Neutrophil (primary cell): ENCODE data around the gene LARGE1.

ENCODE experiments used
- H3K27ac ChIP-seq: fragments of 200-600 bp; sonication (generic); 2 replicates; pipeline ENCODE4 v1.5.1; 2016; ENCODE audit warnings: mild to moderate bottlenecking, moderate library complexity
- H3K27me3 ChIP-seq: fragments of 200-600 bp; sonication (generic); 2 replicates; pipeline ENCODE4 v1.6.0; 2016; ENCODE audit warnings: mild to moderate bottlenecking
- H3K36me3 ChIP-seq: fragments of 200-600 bp; sonication (generic); 2 replicates; pipeline ENCODE4 v1.5.1; 2017
- H3K4me1 ChIP-seq, 2 experiments: fragments of 200-600 bp in 1 of 2; sonication (generic) in 1 of 2; 1 replicate in 1 of 2; 2 replicates in 1 of 2; pipeline versions ENCODE4 v1.5.1 to v1.6.1; 2013 to 2016; ENCODE audit warnings: low read depth in 1 of 2, low read length in 1 of 2, mild to moderate bottlenecking in 1 of 2, moderate library complexity in 1 of 2; ENCODE audit not compliant: control insufficient read depth in 1 of 2, insufficient read depth in 1 of 2
- H3K4me3 ChIP-seq, 2 experiments: fragments of 200-600 bp in 1 of 2; sonication (generic) in 1 of 2; 1 replicate in 1 of 2; 2 replicates in 1 of 2; pipeline ENCODE4 v1.5.1; 2013 to 2016; ENCODE audit warnings: low read depth in 1 of 2, low read length in 1 of 2, mild to moderate bottlenecking in 1 of 2, moderate library complexity in 1 of 2
- H3K9me3 ChIP-seq: fragments of 200-600 bp; sonication (generic); 2 replicates; pipeline ENCODE4 v1.5.1; 2016
- TF ChIP-seq, protein P1 (sequence below): fragments of 200-600 bp; sonication (generic); IDR thresholded peaks from 2 replicates; pipeline ENCODE4 v1.5.1; 2016; ENCODE audit warnings: antibody characterized with exemption

Gene LARGE1

DNA sequence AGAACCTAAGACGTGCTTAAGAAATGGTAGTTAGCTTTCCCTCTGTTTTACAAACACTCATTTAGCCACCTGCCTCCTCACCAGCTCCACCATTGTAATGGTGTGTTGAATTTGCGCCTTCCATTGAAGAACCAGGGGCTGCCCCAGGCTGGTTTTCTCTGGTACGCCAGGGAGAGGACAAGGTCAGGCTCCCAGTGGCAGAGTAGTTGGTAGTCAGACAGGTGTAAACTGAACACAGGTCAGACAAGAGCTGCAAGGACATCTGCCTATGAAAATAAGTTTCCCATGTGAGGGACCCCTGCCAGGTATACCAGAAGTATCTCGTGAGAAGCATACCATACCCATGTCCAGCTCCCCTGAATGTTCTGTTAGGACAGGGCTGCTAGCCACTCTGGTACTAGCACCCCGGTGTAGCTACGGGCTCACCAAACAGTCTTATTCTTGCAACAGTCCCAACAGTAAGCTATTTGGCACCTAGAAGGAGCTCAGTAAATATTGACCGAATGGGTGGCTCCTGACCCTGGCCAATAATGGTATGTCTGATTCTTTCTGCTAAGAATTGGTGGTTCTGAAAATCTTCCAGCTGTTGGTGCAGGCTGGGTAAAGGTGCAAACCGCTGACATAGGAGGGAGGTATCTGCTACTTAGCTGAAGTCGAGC lies 359.0 kb downstream of the LARGE1 start:
- no peaks in the 10 kb centered on the region for H3K4me1 ChIP-seq
- H3K9me3 ChIP-seq = no peaks in the 10 kb centered on the region
- H3K27me3 ChIP-seq = no peaks in the 10 kb centered on the region
- H3K4me3 ChIP-seq = no peak overlapping the region
- no peak overlapping the region for H3K27ac ChIP-seq
- H3K36me3 ChIP-seq = no peaks in the 10 kb centered on the region
- TF ChIP-seq, protein P1, sequence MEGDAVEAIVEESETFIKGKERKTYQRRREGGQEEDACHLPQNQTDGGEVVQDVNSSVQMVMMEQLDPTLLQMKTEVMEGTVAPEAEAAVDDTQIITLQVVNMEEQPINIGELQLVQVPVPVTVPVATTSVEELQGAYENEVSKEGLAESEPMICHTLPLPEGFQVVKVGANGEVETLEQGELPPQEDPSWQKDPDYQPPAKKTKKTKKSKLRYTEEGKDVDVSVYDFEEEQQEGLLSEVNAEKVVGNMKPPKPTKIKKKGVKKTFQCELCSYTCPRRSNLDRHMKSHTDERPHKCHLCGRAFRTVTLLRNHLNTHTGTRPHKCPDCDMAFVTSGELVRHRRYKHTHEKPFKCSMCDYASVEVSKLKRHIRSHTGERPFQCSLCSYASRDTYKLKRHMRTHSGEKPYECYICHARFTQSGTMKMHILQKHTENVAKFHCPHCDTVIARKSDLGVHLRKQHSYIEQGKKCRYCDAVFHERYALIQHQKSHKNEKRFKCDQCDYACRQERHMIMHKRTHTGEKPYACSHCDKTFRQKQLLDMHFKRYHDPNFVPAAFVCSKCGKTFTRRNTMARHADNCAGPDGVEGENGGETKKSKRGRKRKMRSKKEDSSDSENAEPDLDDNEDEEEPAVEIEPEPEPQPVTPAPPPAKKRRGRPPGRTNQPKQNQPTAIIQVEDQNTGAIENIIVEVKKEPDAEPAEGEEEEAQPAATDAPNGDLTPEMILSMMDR = no peak

DNA sequence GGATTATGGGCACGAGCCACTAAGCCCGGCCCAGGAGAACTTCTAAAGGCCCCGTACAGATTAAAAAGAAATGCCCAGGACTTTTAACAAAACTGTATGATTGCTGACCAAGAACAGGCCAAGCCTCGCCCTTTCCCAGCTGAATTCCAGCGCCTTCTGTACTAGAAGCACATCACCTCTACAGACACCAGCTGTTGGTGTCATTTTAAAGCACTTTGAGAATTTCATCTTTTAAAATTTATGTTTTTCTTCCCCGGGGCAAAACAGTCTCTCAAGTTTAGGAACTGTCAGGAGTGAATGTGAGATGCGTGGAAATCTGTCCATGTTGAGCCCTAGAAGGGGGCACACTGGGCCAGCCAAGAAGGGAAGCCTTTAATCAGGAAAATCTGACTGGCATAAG lies 362.4 kb downstream of the LARGE1 start:
- Histone ChIP-seq H3K9me3 (no peaks in the 10 kb centered on the region), H3K36me3 (no peaks in the 10 kb centered on the region), H3K27ac (no peak overlapping the region), H3K27me3 (no peaks in the 10 kb centered on the region), H3K4me3 (no peak overlapping the region), H3K4me1 (no peaks in the 10 kb centered on the region)
- TF ChIP-seq, protein P1 = no peak

DNA sequence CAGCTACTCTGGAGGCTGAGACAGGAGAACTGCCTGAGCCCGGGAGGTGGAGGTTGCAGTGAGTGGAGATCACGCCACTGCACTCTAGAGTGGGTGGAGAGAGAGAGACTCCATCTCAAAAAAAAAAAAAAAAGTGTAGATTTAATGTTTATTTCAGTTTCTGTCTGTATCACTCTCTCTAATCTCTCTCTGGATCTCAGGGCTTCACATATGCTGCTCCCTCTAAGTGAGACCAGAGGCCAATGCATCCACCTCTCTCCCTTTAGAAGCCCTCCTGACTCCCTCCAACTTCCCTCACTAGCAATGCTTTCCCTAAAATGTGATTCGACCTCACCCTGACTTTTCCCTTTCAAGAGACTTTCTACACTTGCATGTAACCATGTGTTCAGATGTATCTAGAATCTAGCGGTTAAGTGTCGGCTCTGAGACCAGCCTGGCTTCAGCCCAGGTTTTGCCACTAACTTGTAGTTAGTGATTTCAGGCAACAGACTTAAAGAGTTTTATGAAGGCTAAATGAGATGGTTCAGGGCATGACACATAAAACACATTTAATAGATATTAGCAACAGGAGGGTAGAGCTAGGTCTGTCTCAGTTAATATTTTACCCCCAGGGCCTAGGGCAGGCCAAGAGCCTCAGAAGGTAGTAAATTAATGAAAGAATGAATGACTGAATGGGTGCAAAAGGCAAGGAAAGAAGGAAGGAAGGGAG lies 364.3 kb downstream of the LARGE1 start:
- Histone ChIP-seq H3K4me3 (no peak overlapping the region), H3K4me1 (no peaks in the 10 kb centered on the region), H3K27ac (no peak overlapping the region), H3K36me3 (no peaks in the 10 kb centered on the region), H3K27me3 (no peaks in the 10 kb centered on the region), H3K9me3 (no peaks in the 10 kb centered on the region)
- TF ChIP-seq, protein P1 = no peak

DNA sequence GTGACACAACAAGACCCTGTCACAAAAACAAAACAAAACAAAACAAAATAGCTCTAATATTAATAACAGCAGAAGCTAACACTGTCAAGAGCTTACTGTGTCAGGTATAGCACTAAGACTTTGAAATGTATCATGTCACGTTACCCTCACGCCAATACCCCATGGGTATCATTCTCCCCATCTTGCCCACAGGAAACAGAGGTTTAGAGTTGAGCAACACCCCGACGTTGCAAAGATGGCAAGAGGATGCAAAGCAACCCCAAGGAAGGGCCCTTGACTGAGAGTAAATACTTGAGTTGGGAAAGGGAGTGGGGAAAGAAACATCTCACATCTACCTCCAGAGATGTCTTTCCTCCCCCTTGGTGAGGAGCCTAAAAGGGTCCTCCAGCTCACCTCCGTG lies 366.8 kb downstream of the LARGE1 start:
- Histone ChIP-seq H3K36me3 (no peaks in the 10 kb centered on the region), H3K4me3 (no peak overlapping the region), H3K4me1 (no peaks in the 10 kb centered on the region), H3K27ac (no peak overlapping the region), H3K9me3 (no peaks in the 10 kb centered on the region), H3K27me3 (no peaks in the 10 kb centered on the region)
- TF ChIP-seq, protein P1 = no peak

DNA sequence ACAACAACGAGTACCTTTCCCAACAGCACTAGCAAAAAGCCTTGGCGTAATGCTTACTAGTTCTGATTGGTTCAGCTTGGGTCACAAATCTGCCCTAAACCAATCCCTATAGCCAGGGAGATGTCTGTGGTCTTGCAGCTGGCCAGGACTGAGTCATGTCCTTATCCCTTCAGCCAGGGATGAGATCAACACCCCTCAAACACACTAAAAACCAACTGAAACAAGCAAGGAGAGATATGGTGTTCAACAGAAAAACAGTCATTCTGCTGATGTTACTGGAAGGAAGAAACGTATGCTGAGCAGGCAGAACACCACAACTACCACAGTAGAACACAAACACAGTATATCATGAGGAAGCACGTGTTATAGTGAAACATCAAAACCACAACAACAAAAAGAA lies 375.6 kb downstream of the LARGE1 start:
- Histone ChIP-seq H3K27ac (no peak overlapping the region), H3K4me3 (no peak overlapping the region), H3K36me3 (no peaks in the 10 kb centered on the region), H3K4me1 (peaks cover 0 to under 1% of the 10 kb centered on the region in 2 experiments), H3K27me3 (no peaks in the 10 kb centered on the region), H3K9me3 (no peaks in the 10 kb centered on the region)
- TF ChIP-seq, protein P1 = no peak
